GM23248 (cell line): ENCODE data around the gene CTNND2. TPM values are rescaled to one million over a fixed set of nuclear protein-coding genes. Genes with fewer than 3 reads are reported as not detected.

Experiments
- DNase-seq: peaks from one replicate; pipeline ENCODE4 v3.0.0-alpha.2; 2015
- H2AFZ ChIP-seq: fragments of 200-600 bp; sonication (generic); 2 replicates; pipeline ENCODE4 v1.6.1; 2016; ENCODE audit warnings: antibody characterized with exemption
- H3F3A ChIP-seq: fragments of 200-600 bp; sonication (generic); 2 replicates; pipeline ENCODE4 v1.6.1; 2016; ENCODE audit warnings: mild to moderate bottlenecking, antibody characterized with exemption, mixed run types; ENCODE audit not compliant: insufficient read depth
- H3K27ac ChIP-seq: fragments of 200-600 bp; sonication (generic); 2 replicates; pipeline ENCODE4 v1.5.1; 2016; ENCODE audit warnings: mild to moderate bottlenecking
- H3K27me3 ChIP-seq: fragments of 200-600 bp; sonication (generic); replicated peaks from 2 replicates; pipeline ENCODE4 v1.6.1; 2016; ENCODE audit warnings: mild to moderate bottlenecking; ENCODE audit not compliant: insufficient read depth
- H3K36me3 ChIP-seq: fragments of 200-600 bp; sonication (generic); 2 replicates; pipeline ENCODE4 v1.6.1; 2016; ENCODE audit warnings: low read depth, mild to moderate bottlenecking
- H3K4me1 ChIP-seq: fragments of 200-600 bp; sonication (generic); 2 replicates; pipeline ENCODE4 v1.6.1; 2016; ENCODE audit warnings: mild to moderate bottlenecking; ENCODE audit not compliant: insufficient read depth
- H3K4me2 ChIP-seq: fragments of 200-600 bp; sonication (generic); one replicate; pipeline ENCODE4 v1.6.1; 2016; ENCODE audit warnings: mild to moderate bottlenecking; ENCODE audit not compliant: unreplicated experiment
- H3K4me3 ChIP-seq: fragments of 200-600 bp; sonication (generic); 2 replicates; pipeline ENCODE4 v1.5.1; 2016; ENCODE audit warnings: mild to moderate bottlenecking
- H3K79me2 ChIP-seq: fragments of 200-600 bp; sonication (generic); 2 replicates; pipeline ENCODE4 v1.6.1; 2016; ENCODE audit warnings: mild to moderate bottlenecking; ENCODE audit not compliant: insufficient read depth
- H3K9ac ChIP-seq: fragments of 200-600 bp; sonication (generic); 2 replicates; pipeline ENCODE4 v1.6.1; 2016; ENCODE audit warnings: mild to moderate bottlenecking
- H3K9me2 ChIP-seq: fragments of 200-600 bp; sonication (generic); 2 replicates; pipeline ENCODE4 v1.6.1; 2016; ENCODE audit warnings: mixed run types, mild to moderate bottlenecking, moderate library complexity; ENCODE audit not compliant: insufficient read depth
- H3K9me3 ChIP-seq: fragments of 200-600 bp; sonication (generic); one replicate; pipeline ENCODE4 v1.6.1; 2017; ENCODE audit warnings: low read depth
- H4K20me1 ChIP-seq: fragments of 200-600 bp; sonication (generic); 2 replicates; pipeline ENCODE4 v1.6.0; 2016; ENCODE audit not compliant: insufficient read depth
- EZH2 ChIP-seq: fragments of 200-600 bp; sonication (generic); IDR thresholded peaks from 2 replicates; pipeline ENCODE4 v1.6.1; 2018; ENCODE audit warnings: antibody characterized with exemption, mild to moderate bottlenecking; ENCODE audit not compliant: insufficient read depth, poor library complexity, severe bottlenecking
- EZH2phosphoT487 ChIP-seq: fragments of 200-600 bp; sonication (generic); IDR thresholded peaks from 2 replicates; pipeline ENCODE4 v1.6.1; 2018; ENCODE audit warnings: antibody characterized with exemption, moderate library complexity, mild to moderate bottlenecking, low read depth; ENCODE audit not compliant: insufficient read depth
- WGBS, 2 experiments: methylation state at CpG; one replicate each; pipeline ENCODE4 v1.1.6; 2015 to 2017; ENCODE audit warnings: low lambda C conversion rate in 2 of 2, low coverage in 1 of 2; ENCODE audit errors: missing lambda C conversion rate in 2 of 2; 5-methylcytosine and 5-hydroxymethylcytosine counted together
- in situ Hi-C: fragments of 300-500 bp; cut with MboI; formaldehyde crosslinking; loops from 2 replicates; pipeline ENCODE4 v1.15.0; 2020
- polyA plus RNA-seq: library from polyadenylated mRNA; unstranded; fragments of >200 nt; fragmentation: Nextera tagmentation; extraction: Ambion mirVana; gene quantifications from 2 replicates; pipeline ENCODE4 v1.2.1, GENCODE V29; 2016
- small RNA-seq: library from RNA; depleted of rRNA; stranded (forward); fragments of <200 nt; gene quantifications from one replicate; pipeline ENCODE3, GENCODE V24; 2014; ENCODE audit warnings: low read depth, low replicate concordance
- total RNA-seq: library from RNA; depleted of rRNA; stranded (reverse); fragments of >200 nt; shearing (Covaris generic); gene quantifications from 2 replicates; pipeline ENCODE4 v1.2.3, GENCODE V29; 2014

CTNND2 gene
- total and polyA plus RNA-seq, 2 experiments from 2014 or later, result not detected

DNA sequence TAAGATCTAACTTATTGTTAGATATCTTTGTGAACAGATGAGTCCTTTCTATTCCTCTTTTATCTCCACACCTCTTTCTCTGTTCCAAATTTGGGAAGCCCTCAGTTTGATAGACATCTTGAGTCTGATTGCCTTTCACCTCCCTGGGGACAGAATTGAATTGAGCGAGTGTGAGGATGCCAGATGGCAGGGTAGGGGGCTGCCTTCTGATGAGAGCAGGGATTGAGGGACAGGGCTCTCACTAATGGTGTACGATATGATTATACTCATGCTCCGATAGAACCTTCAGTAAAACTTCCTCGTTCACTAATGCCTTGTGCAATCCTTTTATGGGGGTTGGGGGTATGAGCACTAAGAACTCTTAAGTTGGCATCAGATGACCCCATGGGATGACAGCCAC is 971.1 kb downstream of the CTNND2 start:
- H3K9me3 ChIP-seq, result no peaks in the 10 kb centered on the region
- no peak overlapping the region for H2AFZ ChIP-seq
- H3K27ac ChIP-seq, result no peak overlapping the region
- TF ChIP-seq EZH2 (no peak), EZH2phosphoT487 (no peak)
- H3K36me3 ChIP-seq, result no peaks in the 10 kb centered on the region
- peaks cover 10% of the 10 kb centered on the region for H3K27me3 ChIP-seq
- no peaks in the 10 kb centered on the region for H3K4me1 ChIP-seq
- H3K4me2 ChIP-seq, result no peak overlapping the region
- WGBS, 2 experiments, result 28 to 39% methylated on average over 4 of the region's 4 CpGs
- DNase-seq, result no peak
- no peaks in the 10 kb centered on the region for H3F3A ChIP-seq
- in situ Hi-C loops, result no loop called here
- H3K79me2 ChIP-seq, result no peaks in the 10 kb centered on the region
- H3K9me2 ChIP-seq, result no peaks in the 10 kb centered on the region
- no peaks in the 10 kb centered on the region for H4K20me1 ChIP-seq
- no peak overlapping the region for H3K9ac ChIP-seq
- no peak overlapping the region for H3K4me3 ChIP-seq

- Histone ChIP-seq H3K36me3 (no peaks in the 10 kb centered on the region), H4K20me1 (no peaks in the 10 kb centered on the region), H3K79me2 (no peaks in the 10 kb centered on the region), H3K9me3 (no peaks in the 10 kb centered on the region), H3F3A (no peaks in the 10 kb centered on the region), H3K27me3 (peaks cover 8% of the 10 kb centered on the region), H2AFZ (no peak overlapping the region), H3K4me2 (no peak overlapping the region), H3K9ac (no peak overlapping the region), H3K27ac (no peak overlapping the region), H3K4me1 (no peaks in the 10 kb centered on the region), H3K4me3 (no peak overlapping the region), H3K9me2 (no peaks in the 10 kb centered on the region)
- in situ Hi-C loops, result no loop called here
- 63 to 65% methylated on average over 1 of the region's 1 CpG for WGBS, 2 experiments
- DNase-seq, result no peak
- no peak for TF ChIP-seq EZH2phosphoT487
- no peak for TF ChIP-seq EZH2
Measured at GRCh38 chr5:10932426-10932825, 971.8 kb downstream of the CTNND2 start.

- H3K27me3 ChIP-seq, result 0 out of 2 replicates have a peak, but pooled peaks cover 3% of the 10 kb centered on the region
- no peaks in the 10 kb centered on the region for H3K79me2 ChIP-seq
- no peaks in the 10 kb centered on the region for H3K36me3 ChIP-seq
- no peak for DNase-seq
- no peaks in the 10 kb centered on the region for H3K9me2 ChIP-seq
- in situ Hi-C loops, result no loop called here
- H3K9ac ChIP-seq, result no peak overlapping the region
- H3F3A ChIP-seq, result no peaks in the 10 kb centered on the region
- H4K20me1 ChIP-seq, result no peaks in the 10 kb centered on the region
- no peak overlapping the region for H3K27ac ChIP-seq
- TF ChIP-seq EZH2phosphoT487 (no peak), EZH2 (no peak)
- H3K4me3 ChIP-seq, result no peak overlapping the region
- no peak overlapping the region for H2AFZ ChIP-seq
- no peaks in the 10 kb centered on the region for H3K9me3 ChIP-seq
- H3K4me2 ChIP-seq, result no peak overlapping the region
- H3K4me1 ChIP-seq, result no peaks in the 10 kb centered on the region
Measured at GRCh38 chr5:10927608-10928007, 976.6 kb downstream of the CTNND2 start.

DNA sequence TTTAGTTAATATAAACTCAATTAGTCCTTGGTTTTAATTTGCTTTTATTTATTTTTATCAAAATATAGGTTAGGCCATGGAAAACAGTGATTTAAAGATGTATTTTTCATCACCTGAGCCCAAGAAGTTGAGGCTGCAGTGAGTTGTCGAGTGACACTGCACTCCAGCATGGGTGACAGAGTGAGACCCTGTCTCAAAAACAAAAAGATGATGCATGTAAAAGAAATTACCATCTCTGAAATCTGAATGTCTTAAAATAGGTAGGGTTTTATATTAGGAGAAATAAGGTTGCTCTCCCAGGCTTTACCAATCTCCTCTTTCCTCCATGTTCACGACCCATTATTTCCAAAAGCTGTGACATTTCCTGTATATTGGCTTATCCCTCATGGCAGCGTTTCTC is 980.9 kb downstream of the CTNND2 start:
- TF ChIP-seq EZH2 (no peak), EZH2phosphoT487 (no peak)
- no peak for DNase-seq
- Histone ChIP-seq H3K9me2 (no peaks in the 10 kb centered on the region), H3K9ac (no peak overlapping the region), H3K27ac (no peak overlapping the region), H3F3A (no peaks in the 10 kb centered on the region), H3K36me3 (no peaks in the 10 kb centered on the region), H3K9me3 (no peaks in the 10 kb centered on the region), H3K4me1 (no peaks in the 10 kb centered on the region), H3K4me3 (no peak overlapping the region), H3K79me2 (no peaks in the 10 kb centered on the region), H3K4me2 (no peak overlapping the region), H3K27me3 (peaks cover 11% of the 10 kb centered on the region; the same call in 1 of the 2 replicates), H2AFZ (no peak overlapping the region), H4K20me1 (no peaks in the 10 kb centered on the region)
- in situ Hi-C loops, result no loop called here
- 17 to 19% methylated on average over 3 of the region's 3 CpGs for WGBS, 2 experiments

Small RNA genes lying within 50 kb of the gene (small RNA-seq; reads per million reads assigned to genes)
- not detected for gene RNU6-429P
